NT2/D1 (cell line): ENCODE results near the gene SLCO3A1.

ENCODE experiments used
- SUZ12 ChIP-seq: IDR thresholded peaks from 2 replicates; pipeline ENCODE4 v1.6.1; 2011; ENCODE audit not compliant: insufficient read length, insufficient read depth; ENCODE audit errors: extremely low read depth
- YY1 ChIP-seq: IDR thresholded peaks from 2 replicates; pipeline ENCODE4 v1.6.1; 2011; ENCODE audit not compliant: insufficient read length, insufficient read depth
- ZNF274 ChIP-seq: IDR thresholded peaks from 2 replicates; pipeline ENCODE4 v1.6.1; 2011; ENCODE audit warnings: mild to moderate bottlenecking, low read depth, low read length

DNA sequence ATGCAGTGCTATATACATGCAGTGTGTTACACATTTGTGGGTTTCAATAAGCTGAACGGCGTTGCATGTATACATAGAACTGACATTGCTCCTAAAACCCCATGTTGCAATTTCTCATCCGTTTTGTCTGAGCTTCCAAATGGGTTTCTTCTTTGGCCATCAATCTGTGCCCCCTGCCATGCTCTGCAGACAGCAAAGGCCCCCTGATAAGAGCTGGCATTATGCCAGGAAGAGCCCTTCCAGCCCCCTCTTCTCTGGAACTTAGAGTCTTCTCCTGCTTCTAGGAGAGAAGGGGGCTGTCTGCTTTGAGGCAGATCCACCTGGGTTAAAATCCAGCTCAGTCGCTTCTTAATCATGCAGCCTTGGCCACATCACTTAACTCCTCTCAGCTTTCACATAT is 254.0 kb downstream of the SLCO3A1 start:
- TF ChIP-seq YY1 (no peak), ZNF274 (no peak), SUZ12 (no peak)
